Mucosa of stomach (tissue), 1 donor: Measurements from ENCODE around the gene ANKFY1.

Experiments
- H3K27me3 ChIP-seq: one replicate; pipeline ENCODE4 v1.7.0; 2013; ENCODE audit warnings: mild to moderate bottlenecking, low read length; ENCODE audit not compliant: control insufficient read depth, insufficient read depth
- H3K36me3 ChIP-seq: one replicate; pipeline ENCODE4 v1.7.0; 2013; ENCODE audit warnings: low read length; ENCODE audit not compliant: control insufficient read depth, insufficient read depth
- H3K4me1 ChIP-seq: one replicate; pipeline ENCODE4 v1.7.0; 2013; ENCODE audit warnings: mild to moderate bottlenecking, low read length; ENCODE audit not compliant: control insufficient read depth, insufficient read depth
- H3K4me3 ChIP-seq: one replicate; pipeline ENCODE4 v1.7.0; 2013; ENCODE audit warnings: low read length
- H3K9ac ChIP-seq: one replicate; pipeline ENCODE4 v1.7.0; 2013; ENCODE audit warnings: mild to moderate bottlenecking, low read length, moderate library complexity
- H3K9me3 ChIP-seq: one replicate; pipeline ENCODE4 v1.7.0; 2013; ENCODE audit warnings: mild to moderate bottlenecking, low read length, moderate library complexity; ENCODE audit not compliant: control insufficient read depth
- donor health status: Pancreatic carcinoma.

The ANKFY1 gene

GRCh38 chr17:4249452-4250029 is 14.2 kb downstream of the ANKFY1 start:
- Histone ChIP-seq H3K4me3 (no peak overlapping the region), H3K36me3 (no peaks in the 10 kb centered on the region), H3K9me3 (no peaks in the 10 kb centered on the region), H3K4me1 (peaks cover 37% of the 10 kb centered on the region), H3K9ac (no peak overlapping the region), H3K27me3 (no peaks in the 10 kb centered on the region)

DNA sequence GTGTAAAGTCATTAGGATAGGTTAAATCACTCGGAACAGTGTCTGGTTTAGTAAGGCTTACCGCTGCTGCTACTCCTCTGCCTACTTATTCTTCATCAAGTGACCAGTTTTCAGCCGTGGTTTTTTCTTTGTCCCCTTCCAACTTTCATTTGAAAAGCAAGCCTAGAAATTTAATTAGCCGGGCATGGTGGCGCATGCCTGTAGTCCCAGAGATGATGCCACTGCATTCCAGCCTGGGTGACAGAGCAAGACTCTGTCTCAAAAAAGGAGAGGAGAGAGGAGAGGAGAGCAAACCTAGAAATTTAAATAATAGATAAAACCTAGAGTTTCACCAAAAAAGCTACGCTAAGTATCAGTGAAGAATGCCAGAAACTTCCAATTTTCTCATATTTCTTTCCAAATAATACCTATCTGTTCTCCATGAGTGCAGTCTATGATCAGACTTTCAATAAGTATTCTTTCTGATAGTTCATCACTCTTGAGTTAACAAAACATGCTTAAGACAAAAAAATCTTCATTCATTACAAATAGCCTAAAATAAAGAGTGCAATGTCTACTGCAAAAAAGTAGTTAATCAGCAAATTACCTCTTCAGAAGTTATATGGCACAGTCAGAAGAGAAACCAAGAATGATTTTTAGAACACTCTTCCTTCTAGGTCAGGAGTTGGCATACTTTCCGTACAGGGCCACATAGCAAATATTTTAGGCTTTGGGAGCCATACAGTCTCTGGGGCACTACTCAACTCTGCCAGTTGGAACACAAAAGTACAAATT is 15.1 kb downstream of the ANKFY1 start:
- H3K9ac ChIP-seq = no peak overlapping the region

GRCh38 chr17:4247971-4248388 is 15.8 kb downstream of the ANKFY1 start:
- Histone ChIP-seq H3K9me3 (no peaks in the 10 kb centered on the region), H3K4me1 (peaks cover 46% of the 10 kb centered on the region), H3K27me3 (no peaks in the 10 kb centered on the region), H3K36me3 (no peaks in the 10 kb centered on the region), H3K9ac (peak overlapping the region; percentile 1), H3K4me3 (no peak overlapping the region)

More for the DNA sequence above, 15.1 kb downstream of the ANKFY1 start:
- H3K36me3 ChIP-seq = no peaks in the 10 kb centered on the region
- H3K27me3 ChIP-seq = no peaks in the 10 kb centered on the region
- peaks cover 39% of the 10 kb centered on the region for H3K4me1 ChIP-seq
- H3K4me3 ChIP-seq = no peak overlapping the region
- H3K9me3 ChIP-seq = no peaks in the 10 kb centered on the region

- no peak overlapping the region for H3K4me3 ChIP-seq
- no peaks in the 10 kb centered on the region for H3K9me3 ChIP-seq
- H3K9ac ChIP-seq = peak overlapping the region; percentile 42
- H3K27me3 ChIP-seq = no peaks in the 10 kb centered on the region
- H3K36me3 ChIP-seq = no peaks in the 10 kb centered on the region
- peaks cover 48% of the 10 kb centered on the region for H3K4me1 ChIP-seq
Observed at GRCh38 chr17:4247361-4247970, 16.3 kb downstream of the ANKFY1 start.

DNA sequence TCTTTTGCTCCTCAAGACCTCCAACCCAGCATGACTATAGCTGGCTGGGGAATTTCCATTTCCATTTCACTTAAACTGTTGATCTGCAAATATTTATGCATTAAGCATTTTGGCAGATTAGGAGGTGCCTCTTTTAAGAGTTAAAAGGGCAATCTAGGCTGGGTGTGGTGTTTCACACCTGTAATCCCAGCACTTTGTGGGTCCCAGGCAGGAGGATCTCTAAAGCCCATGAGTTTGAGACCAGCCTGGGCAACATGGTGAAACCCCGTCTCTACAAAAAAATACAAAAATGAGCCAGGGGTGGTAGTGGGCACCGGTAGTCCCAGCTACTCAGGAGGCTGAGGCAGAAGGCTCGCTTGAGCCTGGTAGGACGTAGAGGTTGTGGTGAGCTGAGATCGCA is 17.1 kb downstream of the ANKFY1 start:
- Histone ChIP-seq H3K27me3 (no peaks in the 10 kb centered on the region), H3K4me3 (no peak overlapping the region), H3K4me1 (peaks cover 55% of the 10 kb centered on the region), H3K9ac (no peak overlapping the region), H3K36me3 (no peaks in the 10 kb centered on the region), H3K9me3 (no peaks in the 10 kb centered on the region)

DNA sequence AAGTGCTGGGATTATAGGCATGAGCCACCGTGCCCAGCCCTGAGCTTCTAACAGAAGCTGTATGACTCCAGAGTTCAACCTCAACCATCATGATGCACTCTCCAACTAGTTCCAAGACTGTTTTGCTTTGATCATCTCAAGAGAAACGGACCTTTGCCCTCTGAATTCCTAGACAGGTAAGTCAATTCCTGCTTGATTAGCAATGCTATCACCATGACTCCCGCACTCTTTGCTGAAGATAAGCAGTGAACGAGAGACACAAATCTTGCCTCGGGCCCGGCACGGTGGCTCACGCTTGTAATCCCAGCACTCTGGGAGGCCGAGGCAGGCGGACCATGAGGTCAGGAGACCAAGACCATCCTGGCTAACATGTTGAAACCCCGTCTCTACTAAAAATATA is 22.2 kb downstream of the ANKFY1 start:
- Histone ChIP-seq H3K4me1 (peaks cover 26% of the 10 kb centered on the region), H3K36me3 (no peaks in the 10 kb centered on the region), H3K4me3 (no peak overlapping the region), H3K27me3 (no peaks in the 10 kb centered on the region), H3K9me3 (no peaks in the 10 kb centered on the region), H3K9ac (no peak overlapping the region)

- no peaks in the 10 kb centered on the region for H3K36me3 ChIP-seq
- no peaks in the 10 kb centered on the region for H3K27me3 ChIP-seq
- H3K4me3 ChIP-seq = no peak overlapping the region
- no peaks in the 10 kb centered on the region for H3K4me1 ChIP-seq
- H3K9ac ChIP-seq = no peak overlapping the region
- H3K9me3 ChIP-seq = no peaks in the 10 kb centered on the region
Observed at GRCh38 chr17:4236456-4236855, 27.3 kb downstream of the ANKFY1 start.

DNA sequence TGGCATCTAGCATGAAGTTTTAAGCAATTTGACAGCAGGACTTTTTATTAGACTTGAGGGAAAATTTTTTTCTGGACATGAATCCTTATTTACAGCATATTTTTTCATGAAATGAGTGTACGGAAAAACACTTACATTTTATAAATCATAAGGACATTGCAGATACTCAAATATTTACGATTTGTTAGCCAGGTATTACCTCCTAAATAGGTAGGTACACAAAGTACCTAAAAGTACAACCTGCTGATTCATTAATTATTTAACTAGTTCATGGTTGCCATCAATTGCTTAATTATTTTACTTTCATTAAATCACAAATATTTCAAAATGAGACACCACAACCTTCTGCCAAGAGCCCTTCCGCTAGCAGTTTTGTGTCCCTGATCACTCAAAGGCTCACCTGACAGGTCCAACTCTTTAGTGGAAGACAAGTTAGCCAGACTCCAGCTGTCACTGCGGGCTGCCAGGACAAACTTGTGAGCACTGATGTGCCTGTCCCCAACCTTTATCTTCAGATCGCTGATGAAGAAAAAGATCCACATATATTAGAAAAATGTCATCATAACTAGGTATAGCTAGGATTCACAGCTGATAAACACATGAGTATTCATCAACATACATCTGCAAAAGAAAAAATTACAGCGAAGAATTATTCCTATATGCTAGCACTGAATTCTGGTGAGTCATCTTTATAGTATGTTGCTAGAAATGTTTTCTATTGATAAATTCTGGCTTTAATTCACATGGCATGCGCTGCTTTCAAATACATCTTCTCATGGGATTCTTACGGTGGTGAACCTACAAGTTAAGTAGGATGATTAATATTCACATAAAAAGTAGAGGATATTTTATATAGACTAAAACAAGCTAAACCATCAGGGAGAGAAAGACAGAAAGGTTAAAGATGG is 28.2 kb downstream of the ANKFY1 start:
- Histone ChIP-seq H3K27me3 (no peaks in the 10 kb centered on the region), H3K9me3 (no peaks in the 10 kb centered on the region), H3K4me3 (no peak overlapping the region), H3K36me3 (no peaks in the 10 kb centered on the region), H3K9ac (no peak overlapping the region), H3K4me1 (no peaks in the 10 kb centered on the region)

DNA sequence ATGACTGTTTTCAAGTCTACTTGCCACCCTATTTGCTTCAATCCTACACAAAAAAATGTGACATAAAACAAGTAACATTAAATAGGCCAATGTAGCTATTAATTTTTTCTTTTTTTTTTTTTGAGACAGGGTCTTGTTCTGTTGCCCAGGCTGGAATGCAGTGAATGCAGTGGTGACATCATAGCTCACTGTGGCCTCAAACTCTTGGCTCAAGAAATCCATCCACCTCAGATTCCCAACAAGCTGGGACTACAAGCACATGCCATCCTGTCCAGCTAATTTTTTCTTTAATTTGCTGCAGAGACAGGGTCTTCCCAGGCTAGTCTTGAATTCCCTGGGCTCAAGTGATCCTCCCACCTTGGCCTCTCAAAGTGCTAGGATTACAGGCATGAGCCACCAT is 29.4 kb downstream of the ANKFY1 start:
- no peaks in the 10 kb centered on the region for H3K27me3 ChIP-seq
- no peaks in the 10 kb centered on the region for H3K9me3 ChIP-seq
- H3K36me3 ChIP-seq = no peaks in the 10 kb centered on the region
- H3K4me3 ChIP-seq = no peak overlapping the region
- H3K4me1 ChIP-seq = no peaks in the 10 kb centered on the region
- no peak overlapping the region for H3K9ac ChIP-seq

GRCh38 chr17:4233668-4234258 is 30.0 kb downstream of the ANKFY1 start:
- Histone ChIP-seq H3K36me3 (no peaks in the 10 kb centered on the region), H3K9ac (no peak overlapping the region), H3K9me3 (no peaks in the 10 kb centered on the region), H3K4me3 (no peak overlapping the region), H3K27me3 (no peaks in the 10 kb centered on the region), H3K4me1 (no peaks in the 10 kb centered on the region)

DNA sequence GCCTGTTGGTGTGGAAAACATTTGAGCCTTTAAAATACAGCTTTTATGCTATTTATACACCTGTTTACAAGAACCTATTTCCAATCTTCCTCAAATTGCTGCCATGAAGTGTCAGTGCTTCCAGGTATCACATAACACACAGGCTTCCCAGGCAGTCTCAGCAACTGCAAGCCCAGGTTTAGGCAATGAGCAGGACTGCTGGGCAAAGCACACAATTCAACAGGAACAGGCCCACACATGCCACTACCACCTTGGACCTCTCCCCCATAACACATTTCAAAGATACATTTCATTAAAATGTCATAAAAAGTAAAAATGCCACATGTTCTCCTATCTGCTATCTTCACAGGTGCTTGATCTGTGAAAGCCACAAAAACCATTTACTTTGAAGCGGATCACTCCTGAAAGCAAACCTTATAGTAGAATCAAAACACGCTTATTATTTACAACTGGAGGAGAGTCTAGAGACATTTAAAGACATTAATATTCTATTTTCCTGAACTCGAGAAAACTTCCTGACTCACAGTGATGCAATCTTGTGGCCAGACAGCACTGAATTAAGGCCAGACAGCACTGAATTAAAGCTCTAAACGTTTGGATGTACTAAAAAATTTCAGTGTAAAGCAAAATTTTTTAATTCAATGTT is 31.5 kb downstream of the ANKFY1 start:
- H3K4me1 ChIP-seq = no peaks in the 10 kb centered on the region
- H3K27me3 ChIP-seq = no peaks in the 10 kb centered on the region
- no peak overlapping the region for H3K9ac ChIP-seq
- H3K4me3 ChIP-seq = no peak overlapping the region
- H3K9me3 ChIP-seq = no peaks in the 10 kb centered on the region
- H3K36me3 ChIP-seq = no peaks in the 10 kb centered on the region
